Measurements from ENCODE around the gene TMA7B. TPM values are rescaled to one million over a fixed set of nuclear protein-coding genes. Genes with fewer than 3 reads are reported as not detected.

The TMA7B gene
- total and polyA plus RNA-seq, 10 donors = 0.29 to 4.2 (median 2.5) TPM

GRCh38 chr22:39917197-39917643 is 43.0 kb upstream of the TMA7B start:
- TF ChIP-seq POLR2A (IDR thresholded peaks at IDR 0.05) = no peak
- TF ChIP-seq CTCF (IDR thresholded peaks at IDR 0.05 in 8 of 11, conservative IDR thresholded peaks at IDR 0.05 in 3 of 11) = no peak
- no peak for TF ChIP-seq POLR2AphosphoS5 (IDR thresholded peaks at IDR 0.05)
- Histone ChIP-seq H3K4me1 (peaks cover 9 to 98% (median 31%) of the 10 kb centered on the region in 6 donors), H3K27me3 (replicated peaks in 1 of 7) (no peaks in the 10 kb centered on the region), H3K9me3 (no peaks in the 10 kb centered on the region), H3K36me3 (no peaks in the 10 kb centered on the region), H3K4me3 (no peak overlapping the region), H3K27ac (peak overlapping the region in 3 of 8 donors; percentile 24 to 52 (median 38))
- no peak for DNase-seq
- 73 to 88% (median 83%) methylated on average over 5 of the region's 5 CpGs for WGBS, 5 donors
- intact Hi-C loops (cut with DNase I; ENCODE audit: low total_unique reads) = no loop called here

- DNase-seq = no peak
- WGBS, 5 donors = 56 to 73% (median 64%) methylated on average over 12 of the region's 12 CpGs
- no peaks in the 10 kb centered on the region for H3K36me3 ChIP-seq
- H3K4me3 ChIP-seq = no peak overlapping the region
- intact Hi-C loops (cut with DNase I; ENCODE audit: low total_unique reads) = no loop called here
- H3K27ac ChIP-seq = peak overlapping the region in 5 of 8 donors; percentile 9 to 52 (median 33)
- H3K9me3 ChIP-seq = no peaks in the 10 kb centered on the region
- TF ChIP-seq POLR2A (IDR thresholded peaks at IDR 0.05) (no peak), POLR2AphosphoS5 (IDR thresholded peaks at IDR 0.05) (no peak), CTCF (IDR thresholded peaks at IDR 0.05 in 8 of 11, conservative IDR thresholded peaks at IDR 0.05 in 3 of 11) (no peak)
- no peaks in the 10 kb centered on the region for H3K27me3 ChIP-seq (replicated peaks in 1 of 7)
- peaks cover 9 to 98% (median 31%) of the 10 kb centered on the region in 6 donors for H3K4me1 ChIP-seq
Measured at GRCh38 chr22:39917776-39918495, 42.3 kb upstream of the TMA7B start.

GRCh38 chr22:39920134-39920743 is 40.0 kb upstream of the TMA7B start:
- Histone ChIP-seq H3K36me3 (no peaks in the 10 kb centered on the region), H3K27me3 (replicated peaks in 1 of 7) (no peaks in the 10 kb centered on the region), H3K4me3 (peak overlapping the region in 1 of 8 donors; percentile 5), H3K27ac (peak overlapping the region in 3 of 8 donors; percentile 33 to 72 (median 35)), H3K9me3 (no peaks in the 10 kb centered on the region), H3K4me1 (peaks cover 9 to 98% (median 16%) of the 10 kb centered on the region in 6 donors)
- DNase-seq = no peak
- intact Hi-C loops (cut with DNase I; ENCODE audit: low total_unique reads) = no loop called here
- 81 to 89% (median 82%) methylated on average over 8 of the region's 8 CpGs for WGBS, 5 donors
- TF ChIP-seq POLR2A (IDR thresholded peaks at IDR 0.05) (no peak), POLR2AphosphoS5 (IDR thresholded peaks at IDR 0.05) (no peak), CTCF (IDR thresholded peaks at IDR 0.05 in 8 of 11, conservative IDR thresholded peaks at IDR 0.05 in 3 of 11) (no peak)

- intact Hi-C loops (cut with DNase I; ENCODE audit: low total_unique reads) = no loop called here
- H3K9me3 ChIP-seq = no peaks in the 10 kb centered on the region
- TF ChIP-seq CTCF (IDR thresholded peaks at IDR 0.05 in 8 of 11, conservative IDR thresholded peaks at IDR 0.05 in 3 of 11) = no peak
- TF ChIP-seq POLR2A (IDR thresholded peaks at IDR 0.05) = no peak
- TF ChIP-seq POLR2AphosphoS5 (IDR thresholded peaks at IDR 0.05) = no peak
- 40 to 62% (median 52%) methylated on average over 5 of the region's 5 CpGs for WGBS, 5 donors
- peak overlapping the region in 1 of 8 donors; percentile 15 for H3K27ac ChIP-seq
- peaks cover under 1 to 98% (median 34%) of the 10 kb centered on the region in 6 donors for H3K4me1 ChIP-seq
- H3K4me3 ChIP-seq = no peak overlapping the region
- no peak for DNase-seq
- no peaks in the 10 kb centered on the region for H3K27me3 ChIP-seq (replicated peaks in 1 of 7)
- H3K36me3 ChIP-seq = no peaks in the 10 kb centered on the region
Measured at GRCh38 chr22:39923696-39924095, 36.5 kb upstream of the TMA7B start.
